HG02588 (cell line): ENCODE data around the gene ZBTB7C.

Experiments
- ATAC-seq: cut with Tn5 transposase; IDR thresholded peaks from one replicate; pipeline ENCODE4 v1.9.1; 2021; ENCODE audit warnings: mild to moderate bottlenecking, moderate library complexity; ENCODE audit not compliant: unreplicated experiment

Gene ZBTB7C

DNA sequence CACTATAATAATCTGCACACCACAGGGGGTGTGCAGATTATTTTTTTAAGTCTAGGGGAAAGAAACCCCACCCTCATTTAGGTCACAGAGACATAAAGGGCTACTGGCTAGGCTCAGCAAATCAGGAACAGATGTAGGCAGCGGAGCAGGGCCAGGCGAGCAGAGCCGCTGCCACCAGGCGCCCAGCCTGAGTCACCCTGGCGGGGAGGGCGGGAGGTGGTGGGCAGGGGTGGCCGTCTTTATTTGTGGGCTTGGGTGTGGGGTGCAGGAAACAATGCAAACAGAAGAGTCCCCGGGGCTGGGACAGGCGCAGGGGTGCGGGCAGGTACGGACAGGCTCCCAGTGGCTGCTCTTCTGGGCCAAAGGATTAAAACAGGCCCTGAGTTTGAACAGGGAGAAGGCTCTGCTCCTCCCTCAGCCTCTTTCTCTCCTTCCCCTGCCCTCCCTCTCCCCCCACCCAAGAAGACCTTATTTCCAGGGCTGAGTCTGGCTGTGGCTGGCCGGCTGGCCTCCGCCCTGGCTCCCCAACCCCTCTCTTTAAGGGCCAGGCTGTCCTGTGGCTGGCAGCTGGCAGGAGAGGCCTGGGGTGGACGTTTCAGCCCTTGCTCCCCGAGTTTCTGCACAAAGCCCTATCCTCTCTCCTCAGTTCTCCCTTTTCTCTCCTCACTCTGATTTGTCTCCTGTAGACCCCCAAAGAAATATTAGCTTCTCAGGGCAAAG is 335.8 kb downstream of the ZBTB7C start:
- no peak for ATAC-seq

DNA sequence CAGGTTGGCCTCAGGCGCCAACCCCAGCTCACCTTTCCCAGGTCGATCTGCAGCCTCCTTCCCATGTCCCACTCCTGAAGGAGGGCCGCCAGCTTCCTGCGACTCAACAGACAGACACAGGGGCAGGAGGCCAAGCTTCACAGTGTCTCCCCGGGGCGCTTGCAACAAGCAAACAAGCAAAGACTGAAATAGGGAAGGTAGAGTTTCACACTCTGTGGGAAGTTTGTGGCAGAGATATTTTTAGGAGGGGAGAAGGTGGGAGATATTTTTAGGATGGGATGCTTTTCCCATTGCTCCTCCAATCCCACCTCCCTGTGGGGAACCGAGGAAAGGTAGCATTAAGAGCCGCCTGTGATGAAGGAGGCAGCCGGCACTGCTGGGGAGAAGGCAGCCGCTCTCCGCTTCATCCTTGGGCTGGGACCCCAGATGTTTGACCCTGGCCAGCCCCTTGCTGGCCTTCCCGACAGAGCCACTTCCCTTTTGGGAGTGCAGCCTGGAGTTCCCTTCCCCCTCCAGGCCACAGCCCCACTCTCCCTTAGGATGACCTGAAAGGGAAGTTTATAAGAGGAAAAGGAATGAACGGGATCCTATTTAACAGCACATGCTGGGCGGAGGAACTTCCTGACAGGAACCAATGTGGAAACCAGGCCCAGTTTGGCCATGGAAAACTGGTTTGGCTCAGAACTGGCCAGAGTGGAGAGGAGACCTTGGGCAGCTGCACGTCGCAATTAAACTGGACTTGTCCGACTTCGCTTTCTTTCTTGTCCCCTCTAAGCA is 336.6 kb downstream of the ZBTB7C start:
- ATAC-seq = no peak

DNA sequence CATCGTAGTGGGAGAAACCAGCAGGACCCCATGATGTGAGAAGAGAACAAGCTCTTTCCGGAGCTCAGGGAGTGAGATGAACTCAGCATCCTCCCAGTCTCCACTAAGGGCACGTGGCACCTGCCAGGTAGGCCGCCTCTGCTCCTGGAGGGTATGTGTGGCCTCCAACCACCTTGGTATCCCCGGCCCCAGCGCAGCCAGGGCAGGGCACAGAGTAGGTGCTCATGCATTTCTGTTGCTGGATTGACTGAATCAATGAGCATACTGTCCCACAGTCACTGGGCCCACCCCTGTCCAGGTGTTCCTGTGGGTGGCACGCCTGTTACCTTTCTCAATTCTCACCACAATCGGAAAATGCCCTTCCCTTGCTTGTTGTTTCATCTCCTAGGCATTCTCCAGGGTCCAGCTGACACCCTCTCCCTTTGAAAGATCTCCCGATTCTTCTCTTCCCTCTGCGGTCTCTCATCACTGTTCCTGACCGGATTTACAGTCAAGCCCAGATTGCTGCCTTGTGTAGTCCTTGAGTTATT is 340.2 kb downstream of the ZBTB7C start:
- ATAC-seq = no peak

- no peak for ATAC-seq
Observed at GRCh38 chr18:48066225-48066652, 342.9 kb downstream of the ZBTB7C start.

DNA sequence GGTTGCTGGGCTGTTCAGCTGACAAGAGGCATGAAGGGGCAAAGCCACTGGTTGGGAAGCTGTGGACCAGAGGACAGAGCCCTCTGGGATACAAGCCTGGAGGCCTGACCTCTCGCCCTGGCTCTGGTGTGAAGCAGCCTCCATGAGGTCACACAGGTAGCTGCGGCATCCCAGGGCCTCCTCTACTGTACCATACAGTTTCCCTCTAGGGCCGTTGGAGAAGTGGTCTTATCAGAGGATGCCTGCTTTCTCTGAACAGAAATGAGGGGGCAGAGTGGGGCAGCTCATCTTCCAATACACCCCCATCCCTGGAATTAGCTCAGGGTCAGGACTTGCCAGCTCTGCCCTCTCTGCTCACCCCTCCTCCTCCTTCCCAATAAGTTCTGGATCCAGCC is 343.6 kb downstream of the ZBTB7C start:
- no peak for ATAC-seq

DNA sequence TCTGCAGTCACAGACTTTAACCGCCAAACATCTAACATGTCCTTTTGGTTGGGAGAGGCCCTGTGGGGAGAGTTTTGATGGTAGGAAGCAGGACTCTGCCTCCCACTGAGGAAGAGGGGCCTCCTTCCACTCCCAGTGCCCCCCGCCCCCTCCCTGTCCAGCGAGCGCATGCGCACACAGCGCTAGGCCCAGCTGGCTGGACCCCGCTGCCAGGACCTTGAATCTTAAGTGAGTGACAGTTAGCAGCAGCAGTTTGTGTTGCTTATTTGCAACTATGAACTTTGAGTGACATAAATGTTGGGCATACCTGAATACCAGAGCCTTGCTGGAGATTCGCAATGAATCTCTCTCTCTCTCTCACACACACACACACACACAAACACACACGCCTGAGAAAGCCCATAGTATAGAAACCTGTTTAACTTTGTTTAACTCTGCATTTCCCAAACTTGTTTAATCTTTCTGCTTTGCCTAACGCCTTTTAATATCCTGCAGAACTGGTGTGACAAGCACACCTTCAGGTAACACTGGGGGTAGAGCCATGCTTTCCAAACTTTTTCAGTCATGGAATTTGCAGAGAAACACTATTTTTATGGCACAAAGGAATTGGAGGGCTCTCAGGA is 344.1 kb downstream of the ZBTB7C start:
- no peak for ATAC-seq

GRCh38 chr18:48061781-48062570 is 347.2 kb downstream of the ZBTB7C start:
- no peak for ATAC-seq

- no peak for ATAC-seq
Observed at GRCh38 chr18:48060970-48061369, 348.2 kb downstream of the ZBTB7C start.

- no peak for ATAC-seq
Observed at GRCh38 chr18:48060346-48060745, 348.8 kb downstream of the ZBTB7C start.

DNA sequence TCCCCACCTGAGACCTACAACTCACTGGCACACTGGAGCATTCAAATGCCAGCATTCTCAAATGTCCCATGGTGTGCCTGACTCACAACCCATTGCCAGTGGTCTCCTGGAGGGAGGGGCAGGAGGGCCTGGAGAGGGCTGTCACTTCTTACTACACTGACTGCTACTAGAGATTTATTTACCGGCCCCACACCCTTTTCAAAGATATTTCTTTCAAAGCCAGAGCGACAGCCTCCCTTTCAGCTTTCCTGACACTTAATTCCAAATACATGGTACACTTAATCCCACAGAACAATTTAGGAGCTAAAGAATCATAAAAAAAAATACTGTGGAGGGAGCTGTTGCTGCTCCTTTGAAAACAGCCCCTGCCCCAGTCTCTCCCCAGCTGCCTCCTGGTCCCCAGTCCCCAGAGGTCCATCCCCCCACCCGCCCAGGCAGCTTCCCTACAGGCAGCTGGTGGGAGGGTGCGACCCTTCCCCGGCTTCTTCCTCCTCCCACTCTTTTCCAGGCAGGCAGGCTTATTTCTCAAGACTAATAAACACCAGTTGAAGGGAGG is 349.6 kb downstream of the ZBTB7C start:
- no peak for ATAC-seq

DNA sequence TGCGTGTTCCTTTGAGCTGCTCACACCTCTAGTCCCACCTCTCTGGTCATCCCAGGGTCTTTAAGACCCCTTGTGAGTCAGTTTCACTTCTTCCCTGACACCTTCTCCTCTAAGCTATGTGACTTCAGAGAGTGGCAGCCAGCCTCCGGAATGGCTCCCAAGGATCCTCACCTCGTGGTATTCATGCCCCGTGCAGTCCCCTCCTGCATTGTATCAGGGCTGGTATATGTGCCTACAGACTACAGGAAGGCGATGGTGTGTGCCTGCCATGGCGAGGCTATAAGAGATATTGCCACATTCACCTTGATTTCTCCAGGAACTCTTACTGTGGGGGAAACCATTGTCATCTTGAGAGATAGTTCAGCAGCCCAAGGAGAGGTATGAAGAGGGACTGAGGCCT is 350.7 kb downstream of the ZBTB7C start:
- ATAC-seq = no peak

GRCh38 chr18:48057018-48057417 is 352.2 kb downstream of the ZBTB7C start:
- no peak for ATAC-seq

DNA sequence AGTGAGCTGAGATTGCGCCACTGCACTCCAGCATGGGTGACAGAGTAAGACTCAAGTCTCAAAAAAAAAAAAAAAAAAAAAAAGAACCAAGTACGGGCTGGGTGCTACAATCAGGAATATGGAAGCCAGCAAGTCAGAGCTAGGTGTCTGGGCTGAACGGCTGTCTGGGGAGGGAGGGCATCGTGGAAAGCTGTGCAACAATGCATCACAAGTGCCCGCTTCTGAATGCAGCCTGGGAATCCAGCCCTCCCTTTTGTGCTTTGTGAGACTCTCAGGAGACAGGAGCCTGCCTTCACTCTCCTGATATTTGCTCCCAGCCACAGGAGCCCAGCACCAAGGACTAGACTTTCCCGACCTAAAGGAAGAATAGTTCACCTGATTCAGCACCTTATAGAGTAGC is 353.8 kb downstream of the ZBTB7C start:
- ATAC-seq = no peak

- no peak for ATAC-seq
Observed at GRCh38 chr18:48053881-48054816, 355.0 kb downstream of the ZBTB7C start.

DNA sequence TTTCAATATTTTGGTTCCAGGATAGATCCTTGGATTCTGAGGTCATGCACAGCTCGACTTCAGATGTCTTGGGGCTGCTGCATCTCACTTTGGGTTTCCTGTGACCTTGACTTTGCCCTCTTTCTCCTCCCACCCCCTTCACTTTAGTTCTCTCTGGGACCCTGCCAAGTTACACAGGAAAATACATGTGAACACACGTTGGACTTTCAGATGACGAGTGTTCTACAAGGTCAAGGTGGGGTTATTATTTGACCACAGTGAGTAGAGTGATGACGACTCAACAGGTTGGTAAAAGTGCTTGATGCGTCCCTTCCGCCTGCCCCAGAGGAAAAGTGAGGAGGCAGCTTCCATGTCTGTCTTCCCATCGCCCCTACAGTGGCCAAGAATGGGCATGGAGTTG is 356.3 kb downstream of the ZBTB7C start:
- ATAC-seq = no peak

GRCh38 chr18:48051945-48052840 is 357.0 kb downstream of the ZBTB7C start:
- no peak for ATAC-seq

DNA sequence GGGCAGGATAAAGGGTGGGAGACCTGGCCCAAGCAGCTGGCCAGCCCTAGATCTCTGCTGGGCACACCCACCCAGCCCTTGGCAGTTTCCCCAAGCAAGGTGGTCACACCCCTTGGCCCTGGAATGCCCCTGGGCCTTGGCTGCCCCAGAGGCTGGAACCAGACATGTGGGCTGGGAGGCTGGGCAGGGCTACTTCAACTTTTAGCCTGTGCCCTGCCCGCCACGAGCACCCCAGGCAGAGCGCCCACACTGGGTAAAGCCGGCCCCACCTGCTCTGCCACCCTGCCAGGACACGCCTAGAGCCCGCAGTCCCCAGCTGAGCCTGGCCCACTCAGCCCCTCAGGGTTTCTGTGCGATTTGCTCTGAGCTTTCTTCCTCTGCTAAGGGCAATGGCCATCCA is 359.0 kb downstream of the ZBTB7C start:
- ATAC-seq = no peak

DNA sequence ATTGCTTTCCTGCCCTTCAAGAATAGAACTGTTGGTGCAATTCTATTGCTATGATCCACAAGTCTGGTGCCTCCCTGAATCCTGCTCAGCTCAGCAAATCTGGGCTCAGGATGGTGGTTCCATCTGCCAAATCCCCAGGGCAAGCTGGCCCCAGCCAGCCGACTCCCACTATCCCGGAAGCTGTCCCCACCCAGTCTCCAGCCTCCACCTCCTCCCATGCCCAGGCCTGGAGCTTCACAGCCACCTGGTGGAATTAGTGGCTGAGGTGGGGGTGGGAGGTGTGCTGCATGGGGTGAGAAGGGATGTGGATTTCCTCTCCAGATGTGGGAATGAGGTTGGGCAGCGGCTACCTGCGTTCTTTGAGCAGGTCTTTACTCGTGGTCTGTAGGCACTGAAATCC is 359.4 kb downstream of the ZBTB7C start:
- ATAC-seq = no peak

DNA sequence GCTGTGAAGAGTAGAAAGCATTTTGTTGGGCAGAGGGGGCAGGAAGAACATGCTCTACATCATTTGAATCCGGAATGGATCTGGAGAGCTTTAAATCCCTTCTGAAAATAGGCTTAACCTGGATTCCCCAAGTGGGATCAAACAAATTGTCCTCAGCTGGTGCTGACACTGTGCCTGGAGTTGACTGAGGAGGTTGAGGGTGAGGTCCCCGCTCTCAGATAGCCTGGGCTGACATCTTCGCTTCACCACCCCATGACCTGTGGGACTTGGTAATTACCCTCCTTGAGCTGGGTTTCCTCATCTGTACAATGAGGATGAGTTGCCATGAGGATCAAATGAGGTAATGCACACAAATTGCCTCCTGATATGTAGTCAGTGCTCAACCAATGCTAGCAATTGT is 360.9 kb downstream of the ZBTB7C start:
- no peak for ATAC-seq
